Measurements from ENCODE around the gene SLC9A3.
"Not testable (repeated sequence)": the region's sequence is repeated elsewhere in the genome, so short reads cannot be mapped to it uniquely, and the experiment has no call there.

Gene SLC9A3

DNA sequence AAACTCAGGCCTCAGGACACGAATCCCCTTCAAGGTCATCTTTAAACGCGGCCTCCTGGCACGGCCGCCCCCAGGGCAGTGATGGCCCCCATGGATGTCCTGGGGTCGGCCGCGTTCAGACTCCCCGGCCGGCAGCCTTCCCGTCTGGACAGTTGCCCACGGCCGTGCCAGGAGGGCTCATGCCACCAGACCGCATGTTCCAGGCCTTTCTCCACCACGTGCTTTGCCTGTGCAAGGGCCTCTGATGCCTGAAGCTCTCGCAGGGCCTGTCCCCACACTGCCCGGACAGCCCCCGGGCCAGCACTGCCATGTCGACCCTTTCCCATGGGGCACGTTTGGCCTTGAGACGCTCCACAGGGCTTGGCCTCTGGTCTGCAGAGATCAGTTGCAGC is 34.6 kb downstream of the SLC9A3 start:
- DNase-seq (ENCODE audit: low read depth in 2 of 2) = no peak

DNA sequence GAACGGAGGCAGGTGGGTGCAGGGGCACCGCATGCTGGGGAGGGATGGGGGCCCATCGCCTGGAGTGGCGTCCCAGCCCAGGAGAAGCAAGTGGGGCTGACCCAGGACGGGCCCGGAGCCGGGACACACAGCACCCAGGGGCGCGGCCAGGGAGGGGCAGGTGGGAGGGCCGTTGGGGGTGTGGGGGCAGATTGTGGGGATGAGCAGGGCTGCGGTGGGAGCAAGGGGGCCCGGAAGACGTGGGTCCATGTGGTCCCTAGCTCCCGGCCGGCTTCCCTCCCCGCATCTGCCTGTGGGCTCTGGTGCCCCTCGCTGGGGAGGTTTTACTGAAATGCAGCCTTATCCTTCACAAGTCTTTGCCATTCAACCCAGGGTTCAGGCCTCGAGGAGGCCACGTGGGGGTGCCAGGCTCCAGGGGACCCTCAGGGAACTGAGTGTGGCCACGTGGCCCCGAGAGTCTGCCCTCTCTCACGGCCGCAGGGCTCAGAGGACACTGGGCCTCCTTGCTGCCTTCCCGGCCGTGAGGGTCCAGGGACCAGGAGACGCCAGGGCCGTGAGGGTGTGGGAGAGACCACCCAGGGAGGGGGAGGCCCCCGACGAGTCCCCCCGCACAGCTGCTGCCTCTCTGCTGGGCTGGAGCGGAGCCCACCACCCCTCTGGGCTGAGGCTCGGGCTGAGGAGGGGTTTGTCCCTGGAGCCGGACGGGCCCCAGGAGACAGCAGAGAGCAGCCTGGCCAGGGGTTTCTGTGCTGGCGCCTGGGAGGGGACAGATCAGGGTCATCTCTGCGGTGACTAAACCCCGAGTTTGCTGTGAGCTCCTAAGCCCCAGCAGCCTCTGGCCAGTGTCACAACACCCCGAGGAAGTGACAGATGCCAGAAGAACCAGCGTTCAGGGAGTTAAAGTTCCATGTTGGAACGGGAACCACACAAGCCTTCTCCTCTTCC is 35.2 kb downstream of the SLC9A3 start:
- DNase-seq (ENCODE audit: low read depth in 2 of 2) = no peak

GRCh38 chr5:488241-488640 is 36.0 kb downstream of the SLC9A3 start:
- DNase-seq (ENCODE audit: low read depth in 2 of 2) = no peak

- DNase-seq (ENCODE audit: low read depth in 2 of 2) = not testable (repeated sequence)
Measured at GRCh38 chr5:486597-486996, 37.7 kb downstream of the SLC9A3 start.

- no peak for DNase-seq (ENCODE audit: low read depth in 2 of 2)
Measured at GRCh38 chr5:485946-486491, 38.2 kb downstream of the SLC9A3 start.

DNA sequence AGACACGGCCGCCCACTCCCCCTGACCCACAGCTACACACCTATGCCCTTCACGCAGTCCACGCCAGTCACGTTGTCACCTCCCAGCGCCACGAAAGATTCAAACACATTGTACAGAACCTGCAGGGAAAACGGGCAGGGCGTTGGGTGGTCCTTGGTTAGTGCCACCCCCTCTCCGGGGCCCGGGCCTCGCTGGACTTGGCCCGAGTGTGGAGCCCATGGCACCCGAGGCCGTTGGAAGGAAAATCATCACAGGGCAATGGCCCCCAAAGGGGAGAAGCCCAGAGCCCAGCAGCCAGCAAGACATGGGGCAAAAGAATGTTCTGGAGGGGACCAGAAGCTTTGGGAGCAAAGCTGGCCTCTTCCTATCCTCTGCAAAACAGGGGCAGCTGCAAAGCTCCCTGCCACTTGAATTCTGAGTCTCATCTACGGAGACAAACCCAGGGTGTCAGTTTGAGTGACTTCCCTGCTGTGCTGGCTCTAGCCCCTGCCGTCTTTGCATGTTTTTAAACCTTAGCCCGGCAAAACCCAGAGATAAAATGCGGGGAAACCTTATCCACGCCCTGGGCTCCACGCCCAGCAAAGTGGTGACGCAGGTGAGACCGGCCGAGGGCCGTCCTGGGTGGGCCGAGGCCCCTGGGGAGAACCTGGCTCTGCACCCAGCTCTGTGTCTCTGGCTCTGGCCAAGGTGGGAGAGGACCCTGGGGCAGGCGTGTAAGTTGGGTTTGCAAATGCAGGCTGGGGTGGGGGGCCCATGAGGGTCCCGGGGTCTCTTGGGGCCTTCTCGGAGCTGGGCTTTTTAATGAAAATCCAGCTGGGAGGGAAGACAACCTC is 38.9 kb downstream of the SLC9A3 start:
- DNase-seq (ENCODE audit: low read depth in 2 of 2) = no peak

DNA sequence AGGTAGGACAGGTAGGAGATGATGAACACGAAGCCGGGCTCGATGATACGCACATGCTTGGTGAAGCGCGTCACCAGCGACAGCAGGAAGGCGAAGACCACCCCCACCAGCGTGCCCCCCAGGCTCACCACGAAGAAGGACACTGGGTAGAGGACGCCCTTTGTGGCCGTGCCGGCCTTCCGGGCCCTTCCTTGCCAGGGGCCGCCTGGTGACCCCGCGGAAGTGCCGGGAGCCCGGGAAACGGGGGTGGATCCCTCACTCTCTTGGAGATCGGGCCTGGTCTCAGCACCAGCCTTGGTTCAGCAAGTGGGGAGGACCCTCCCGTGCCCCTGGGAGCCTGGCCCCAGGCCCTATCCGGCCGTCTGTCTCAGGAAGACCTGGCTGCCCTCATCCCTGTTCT is 39.7 kb downstream of the SLC9A3 start:
- DNase-seq (ENCODE audit: low read depth in 2 of 2) = no peak

DNA sequence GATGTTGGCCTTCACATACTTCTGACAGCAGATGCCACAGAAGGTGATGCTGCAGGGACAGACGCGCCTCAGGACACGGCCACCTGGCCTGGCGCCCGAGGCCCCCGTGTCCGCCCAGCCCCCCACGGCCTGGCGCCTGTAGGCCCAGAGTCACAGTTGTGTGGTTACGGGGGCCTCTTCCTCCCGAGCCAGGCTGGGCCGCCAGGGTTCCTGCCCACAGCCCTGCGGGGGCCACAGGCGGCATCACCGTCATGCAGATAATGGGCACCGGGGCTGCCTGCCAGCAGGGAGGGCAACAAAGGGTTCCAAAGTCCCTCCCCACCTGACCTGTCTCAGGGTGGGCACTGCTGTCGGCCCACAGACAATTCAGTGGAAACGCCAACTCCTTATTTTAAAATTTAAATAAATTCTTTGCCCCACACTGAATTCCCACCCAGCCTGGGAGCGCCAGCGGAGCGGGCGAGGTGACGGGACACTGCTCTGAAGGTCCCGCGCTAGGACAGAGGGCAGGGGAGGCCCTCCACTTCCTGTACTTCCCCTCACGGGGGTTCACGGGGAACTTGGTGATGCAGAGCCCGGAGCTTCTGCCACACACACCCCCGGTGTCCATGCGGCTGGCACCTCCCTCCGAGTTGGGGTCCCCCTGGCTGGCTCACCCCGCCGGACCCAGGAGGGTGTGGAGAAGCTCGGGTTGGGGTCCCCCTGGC is 40.7 kb downstream of the SLC9A3 start:
- DNase-seq (ENCODE audit: low read depth in 2 of 2) = no peak

GRCh38 chr5:483011-483410 is 41.2 kb downstream of the SLC9A3 start:
- no peak for DNase-seq (ENCODE audit: low read depth in 2 of 2)

DNA sequence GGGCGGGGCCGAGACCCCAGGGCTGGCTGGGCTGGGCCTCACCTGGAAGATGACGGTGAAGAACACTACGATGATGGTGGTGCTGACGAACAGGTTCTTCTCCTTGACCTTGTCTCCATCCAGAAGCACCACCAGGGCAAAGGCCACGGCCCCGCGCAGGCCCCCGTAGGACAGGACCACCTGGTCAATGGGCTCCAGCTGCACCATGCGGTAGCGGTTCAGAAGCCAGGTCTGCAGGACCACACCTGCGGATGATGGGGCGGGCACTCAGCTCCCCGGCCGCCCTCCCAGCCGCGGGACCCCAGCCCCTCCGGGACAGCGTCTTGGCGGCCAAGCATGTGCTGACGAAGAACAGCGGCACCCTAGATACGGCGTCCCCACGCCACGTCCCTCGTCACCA is 41.7 kb downstream of the SLC9A3 start:
- DNase-seq (ENCODE audit: low read depth in 2 of 2) = no peak

GRCh38 chr5:482021-482420 is 42.2 kb downstream of the SLC9A3 start:
- no peak for DNase-seq (ENCODE audit: low read depth in 2 of 2)

- DNase-seq (ENCODE audit: low read depth in 2 of 2) = no peak
Measured at GRCh38 chr5:481347-481746, 42.9 kb downstream of the SLC9A3 start.

DNA sequence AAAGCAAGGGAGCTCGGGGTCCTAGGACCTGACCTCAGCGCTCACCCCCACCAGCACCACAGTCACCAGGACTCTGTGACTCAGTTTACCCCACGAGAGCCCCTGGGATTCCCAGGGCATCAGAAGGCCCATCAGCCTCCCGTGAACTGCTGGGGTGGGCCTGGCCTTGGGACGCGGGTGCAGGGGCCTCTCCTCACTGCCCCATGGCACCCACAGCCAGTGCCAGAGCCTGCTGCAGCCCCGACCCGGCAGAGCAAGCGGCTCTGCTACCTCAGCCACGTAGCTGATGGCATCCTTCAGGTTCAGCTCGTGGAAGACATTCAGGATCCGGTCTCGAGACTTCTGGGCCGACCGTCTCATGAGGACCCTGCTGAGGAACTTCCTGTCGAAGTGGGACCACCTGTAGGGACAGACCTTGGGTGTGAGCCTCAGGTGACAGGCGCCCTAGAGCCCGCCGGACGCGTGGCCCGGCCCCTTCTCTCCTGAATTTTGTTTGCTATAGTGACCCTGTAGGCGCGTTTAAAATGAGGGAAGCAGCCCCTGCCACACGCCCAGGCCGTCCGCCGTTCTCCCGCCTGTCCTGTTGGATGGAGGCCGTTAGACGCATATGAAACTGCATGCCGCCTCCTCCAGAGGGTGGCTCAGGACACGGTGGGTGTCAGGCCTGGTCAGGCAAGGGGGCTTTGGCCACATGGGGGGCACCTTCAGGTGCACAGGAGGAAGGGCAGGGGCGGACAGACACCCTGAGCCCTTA is 44.5 kb downstream of the SLC9A3 start:
- DNase-seq (ENCODE audit: low read depth in 2 of 2) = no peak

- DNase-seq (ENCODE audit: low read depth in 2 of 2) = no peak
Measured at GRCh38 chr5:478982-479535, 45.2 kb downstream of the SLC9A3 start.

DNA sequence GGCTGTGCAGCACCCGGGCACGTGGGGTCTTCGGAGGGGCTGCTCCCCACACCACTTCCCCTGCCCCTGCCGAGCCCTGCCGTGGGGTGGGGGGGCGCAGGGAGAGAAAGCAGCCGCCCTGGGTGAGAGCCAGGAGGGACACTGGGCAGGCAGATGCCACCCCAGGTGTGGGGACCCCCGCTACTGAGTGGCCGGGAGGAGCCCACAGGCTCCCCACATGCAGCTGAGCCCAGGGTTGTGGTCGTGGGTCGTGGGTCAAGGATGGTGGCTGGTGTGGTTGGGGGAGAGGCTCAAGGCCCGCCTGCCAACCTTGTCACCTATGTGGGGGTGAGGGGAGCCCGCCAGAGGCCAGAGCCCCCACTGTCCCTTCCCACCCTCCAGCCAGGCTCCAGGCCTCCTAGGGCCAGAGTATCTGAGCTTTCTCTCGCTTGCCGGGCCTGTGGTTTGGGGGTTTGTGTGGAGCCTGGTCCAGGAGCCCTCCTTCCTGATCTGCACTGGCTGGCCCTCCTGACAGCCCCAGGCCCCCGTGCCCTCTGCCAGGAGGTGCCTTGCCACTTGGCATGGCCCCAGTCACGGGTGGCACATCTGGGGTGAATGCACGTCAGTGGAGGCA is 45.8 kb downstream of the SLC9A3 start:
- DNase-seq (ENCODE audit: low read depth in 2 of 2) = no peak

GRCh38 chr5:477871-478270 is 46.4 kb downstream of the SLC9A3 start:
- DNase-seq (ENCODE audit: low read depth in 2 of 2) = no peak

DNA sequence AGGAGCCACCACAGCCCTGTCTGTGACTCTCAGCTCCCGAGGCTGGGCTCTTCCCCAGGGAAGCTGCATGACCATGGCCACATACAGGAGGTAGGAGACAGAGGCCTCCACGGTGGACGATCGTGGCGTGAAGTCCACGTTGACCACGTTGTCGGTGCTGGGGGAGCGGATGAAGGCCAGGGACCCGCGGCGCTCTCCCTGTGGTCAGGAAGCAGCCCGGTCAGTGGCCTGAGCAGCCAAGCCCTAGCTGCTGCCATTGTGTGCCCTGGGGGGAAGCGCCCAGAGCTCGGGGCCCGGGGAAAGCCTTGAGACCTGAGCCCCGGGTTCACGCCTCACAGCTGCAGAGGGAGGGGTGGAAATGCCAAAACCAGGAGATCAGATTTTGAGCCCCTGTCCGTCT is 47.0 kb downstream of the SLC9A3 start:
- no peak for DNase-seq (ENCODE audit: low read depth in 2 of 2)

DNA sequence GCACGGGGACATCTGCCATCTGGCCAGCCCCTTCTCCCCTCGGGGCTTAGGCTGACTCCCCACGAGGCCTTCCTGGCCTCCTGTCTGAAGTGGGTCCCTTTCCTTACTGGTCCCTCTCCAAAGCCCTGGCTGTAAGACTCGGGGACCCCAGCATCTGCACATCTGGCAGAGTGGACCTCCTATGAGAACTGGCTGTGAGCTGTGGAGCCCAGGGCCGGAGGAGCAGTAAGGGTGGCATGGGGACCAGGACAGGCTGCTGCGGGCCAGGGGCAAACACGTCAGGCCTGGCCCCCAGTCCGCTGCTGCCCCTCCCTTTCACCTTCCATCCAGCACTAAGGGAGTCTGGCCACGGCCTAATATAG is 47.5 kb downstream of the SLC9A3 start:
- no peak for DNase-seq (ENCODE audit: low read depth in 2 of 2)

GRCh38 chr5:476102-476813 is 48.0 kb downstream of the SLC9A3 start:
- DNase-seq (ENCODE audit: low read depth in 2 of 2) = no peak

DNA sequence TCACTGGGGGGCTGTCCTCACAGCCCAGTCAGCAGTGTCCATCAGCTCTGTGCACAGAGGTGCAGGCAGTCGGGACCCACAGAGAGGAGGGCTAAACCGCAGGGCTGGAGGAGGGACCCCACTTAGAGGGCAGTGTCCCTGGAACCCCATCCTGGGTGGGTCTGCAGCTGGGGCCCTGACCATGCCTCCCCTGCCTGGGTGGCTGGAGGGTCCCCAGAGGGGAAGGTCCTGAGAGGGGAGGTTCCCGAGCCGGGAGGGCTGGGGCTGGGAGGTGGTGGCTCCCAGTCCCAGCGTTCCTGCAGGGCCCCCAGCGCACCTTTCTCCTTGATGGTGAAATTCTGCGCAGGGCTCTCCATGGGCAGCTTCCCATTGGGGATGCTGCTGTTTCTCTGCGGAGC is 48.5 kb downstream of the SLC9A3 start:
- DNase-seq (ENCODE audit: low read depth in 2 of 2) = no peak
